Dedifferentiated amniotic fluid mesenchymal stem cell (primary cell): ENCODE results near the gene NXPH1.

ENCODE experiments used
- DNase-seq: peaks from one replicate; pipeline ENCODE4 v3.0.0-alpha.2; 2016; ENCODE audit errors: extremely low spot score

NXPH1 gene

GRCh38 chr7:8594115-8594514, 160.7 kb downstream of the NXPH1 start:
- no peak for DNase-seq

DNA sequence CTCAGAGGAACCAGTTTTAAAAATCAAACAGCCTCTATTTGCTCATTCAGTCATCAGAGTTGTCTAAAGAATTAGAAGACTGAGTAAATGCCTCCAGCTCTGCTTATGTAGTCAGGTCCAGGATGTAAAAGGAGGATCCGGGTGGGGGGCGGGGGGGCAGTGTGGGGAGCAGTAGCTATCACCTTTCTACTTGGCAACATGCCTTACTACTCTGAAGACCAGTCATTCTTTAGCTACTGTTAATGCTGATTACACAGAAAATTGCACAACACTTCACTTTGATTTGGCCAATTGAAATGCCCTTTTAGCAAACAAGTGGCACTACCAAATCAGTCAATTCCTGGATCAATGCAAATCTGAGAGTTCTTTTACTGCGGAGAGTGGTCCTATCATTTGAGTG, 164.2 kb downstream of the NXPH1 start:
- no peak for DNase-seq

DNA sequence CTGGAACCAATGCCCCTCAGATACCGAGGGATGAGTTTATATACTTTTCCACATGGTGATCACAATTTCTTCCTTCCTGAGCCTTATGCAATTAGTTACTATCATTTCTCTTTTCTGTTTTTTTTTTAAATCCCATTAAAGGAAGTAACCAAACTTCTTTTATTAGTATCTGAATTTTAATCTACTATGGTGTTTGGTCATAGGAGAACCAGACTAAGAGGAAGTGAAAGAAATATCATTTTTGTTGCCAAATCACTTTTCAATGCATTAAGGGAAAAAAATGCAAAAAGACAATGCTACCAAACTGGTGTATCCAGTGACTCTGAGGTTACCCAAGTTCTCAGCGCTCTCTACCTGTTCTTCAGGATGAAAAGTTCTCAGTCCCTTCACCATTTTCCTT, 167.7 kb downstream of the NXPH1 start:
- DNase-seq, result no peak

DNA sequence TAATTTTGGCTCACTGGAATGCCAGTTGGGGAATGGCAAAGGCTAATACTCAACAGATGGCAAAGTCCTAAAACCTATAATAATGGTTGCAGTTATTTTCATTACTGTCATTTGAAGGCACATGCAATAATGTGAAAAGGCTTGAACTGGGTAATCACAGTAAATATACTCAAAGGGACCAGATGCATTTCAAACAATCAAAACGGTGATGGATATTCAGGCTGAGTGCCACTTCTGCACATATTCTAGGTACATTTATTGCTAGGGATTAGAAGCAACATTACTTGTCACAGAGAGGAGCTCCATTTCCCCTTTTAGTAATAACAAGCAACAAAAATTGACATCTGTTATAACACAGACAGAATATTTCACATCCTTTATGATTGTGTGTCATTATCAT, 171.8 kb downstream of the NXPH1 start:
- no peak for DNase-seq

DNA sequence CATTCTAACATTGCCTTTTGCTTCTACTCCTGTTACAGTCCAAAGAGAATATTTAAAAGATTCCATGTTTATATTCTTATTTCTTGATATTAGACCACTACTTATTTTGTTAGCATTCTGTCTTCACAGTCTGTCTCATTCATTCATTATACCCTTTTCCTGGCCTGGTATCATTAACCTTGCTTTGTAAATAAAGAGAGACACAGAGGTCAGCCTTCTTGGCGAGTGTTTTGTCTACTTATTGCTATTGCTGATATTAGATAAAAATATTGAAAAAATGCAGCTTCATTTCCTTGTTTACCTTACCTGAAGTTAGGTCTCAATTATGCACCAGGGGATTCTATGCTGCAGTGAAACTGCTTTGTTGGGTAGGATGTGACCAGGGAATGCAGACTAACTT, 179.2 kb downstream of the NXPH1 start:
- no peak for DNase-seq

DNA sequence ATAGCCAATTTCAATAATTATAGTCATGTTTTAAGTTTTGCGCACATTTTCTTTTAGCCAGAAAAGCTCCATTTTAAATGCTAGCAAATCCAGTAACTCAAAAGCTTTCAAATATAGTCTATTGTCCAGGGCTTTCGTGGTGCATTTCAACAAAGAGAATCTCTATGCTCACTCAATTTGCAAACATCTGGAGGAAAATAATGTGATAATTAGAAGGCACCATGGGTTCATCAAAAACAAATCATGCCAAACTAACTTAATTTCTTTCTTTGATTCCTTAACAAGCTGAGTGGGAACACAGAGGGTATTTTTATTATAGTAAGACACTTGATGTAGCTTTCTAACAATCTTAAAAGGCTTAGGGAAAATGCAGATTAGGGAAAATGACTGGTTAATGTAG, 179.8 kb downstream of the NXPH1 start:
- DNase-seq, result no peak

GRCh38 chr7:8615019-8615418, 181.6 kb downstream of the NXPH1 start:
- DNase-seq, result no peak

DNA sequence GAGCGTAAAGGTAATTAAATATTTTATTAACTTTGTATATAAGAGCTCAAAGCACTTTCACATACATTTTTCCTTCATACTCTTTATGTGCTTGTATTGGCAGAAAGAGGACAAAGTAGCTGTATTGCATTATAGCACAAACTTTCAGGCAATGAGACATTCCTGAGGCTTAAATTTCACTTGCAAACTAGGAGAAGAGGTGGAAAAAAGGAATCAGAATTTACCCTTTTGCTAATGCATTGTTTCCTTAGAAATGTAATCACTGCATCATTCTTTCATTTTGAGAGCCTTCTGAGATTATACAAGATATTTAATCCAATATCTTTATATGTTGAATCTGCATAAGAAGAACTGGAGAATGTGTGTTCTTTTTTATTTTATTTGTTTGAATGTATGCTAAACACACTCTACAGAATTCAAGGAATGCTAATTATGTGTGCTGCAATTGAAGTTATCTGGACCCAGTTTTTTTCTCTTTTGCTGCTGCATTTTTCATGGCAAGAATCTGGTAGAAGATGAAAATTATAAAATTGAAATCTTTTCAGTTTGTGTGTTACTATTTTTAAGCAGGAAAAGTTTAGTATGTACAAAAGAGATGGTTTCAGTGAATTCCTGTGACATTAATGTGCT, 185.1 kb downstream of the NXPH1 start:
- DNase-seq, result no peak

DNA sequence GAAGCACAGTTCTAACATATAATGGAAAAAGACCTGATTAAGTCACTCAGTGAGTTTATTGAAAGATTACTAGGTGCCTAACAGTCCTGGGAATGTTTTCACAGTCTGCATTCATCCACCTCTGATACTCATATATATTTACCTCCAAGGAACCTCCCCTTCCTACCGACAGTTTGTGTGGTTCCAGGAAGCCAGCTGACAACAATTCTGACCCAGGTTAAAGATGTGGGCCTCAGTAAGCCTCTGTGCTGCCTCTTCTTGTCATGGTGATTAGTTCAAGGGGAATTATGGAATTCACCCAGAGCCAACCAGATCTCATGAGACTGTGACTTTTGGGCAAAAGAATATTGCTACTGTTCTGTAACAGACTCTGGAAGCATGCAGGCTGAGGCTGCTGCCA, 186.8 kb downstream of the NXPH1 start:
- no peak for DNase-seq

GRCh38 chr7:8625612-8626011, 192.2 kb downstream of the NXPH1 start:
- no peak for DNase-seq

- no peak for DNase-seq
These were observed 193.9 kb downstream of the NXPH1 start for GRCh38 chr7:8627325-8627724.

DNA sequence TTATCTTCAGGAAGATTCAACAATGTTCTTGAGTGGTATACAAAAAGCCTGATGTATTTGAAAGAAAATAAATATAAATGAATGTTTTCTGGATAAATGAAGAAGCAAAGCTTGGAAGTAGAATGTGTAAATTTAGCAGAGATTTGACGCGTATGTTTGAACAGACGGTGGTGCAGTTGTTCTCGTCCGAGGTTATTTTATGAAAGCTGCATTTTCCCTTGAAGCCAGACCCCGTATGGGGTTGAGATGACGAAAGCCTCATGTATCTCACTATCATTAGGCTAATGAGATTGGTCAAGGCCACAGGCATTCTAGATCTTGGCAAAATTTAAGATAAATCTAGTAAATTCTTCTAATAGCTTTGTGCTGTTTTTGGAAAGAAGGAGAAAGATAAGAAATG, 195.2 kb downstream of the NXPH1 start:
- no peak for DNase-seq

- DNase-seq, result no peak
These were observed 196.1 kb downstream of the NXPH1 start for GRCh38 chr7:8629504-8629903.

DNA sequence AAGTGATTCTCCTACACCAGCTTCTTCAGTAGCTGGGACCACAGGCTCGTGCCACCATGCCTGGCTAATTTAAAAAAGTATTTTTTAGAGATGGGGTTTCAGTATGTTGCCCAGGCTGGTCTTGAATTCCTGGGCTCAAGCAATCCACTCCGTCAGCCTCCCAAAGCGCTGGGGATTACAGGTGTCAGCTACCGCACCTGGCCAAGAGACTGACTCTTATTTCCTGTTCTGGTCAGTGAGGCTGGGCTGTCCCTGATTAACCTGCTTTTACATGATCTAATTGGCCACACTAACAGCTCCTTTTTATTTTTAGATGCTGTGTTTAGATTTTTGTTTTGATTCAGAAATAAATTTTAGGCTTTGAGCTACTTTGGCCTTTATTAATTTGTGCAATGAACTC, 203.9 kb downstream of the NXPH1 start:
- no peak for DNase-seq

DNA sequence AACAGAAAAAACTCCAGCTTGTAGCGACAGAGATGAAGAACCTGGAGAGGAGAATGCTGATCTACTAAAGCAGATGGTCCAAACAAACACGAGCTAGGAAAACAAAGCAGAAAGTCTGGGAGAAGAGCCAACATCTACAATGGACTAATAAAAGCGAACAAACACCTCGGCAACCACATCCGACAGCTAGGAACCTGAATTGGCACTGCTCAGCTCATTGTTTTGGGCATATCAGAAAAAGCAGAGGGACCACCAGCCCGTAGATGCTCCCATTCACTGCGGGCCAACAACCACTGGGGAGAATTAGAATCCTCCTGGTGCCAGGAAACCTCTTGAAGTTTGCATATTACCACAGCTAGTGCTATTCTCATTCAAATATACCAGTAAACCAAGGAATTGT, 204.7 kb downstream of the NXPH1 start:
- DNase-seq, result no peak

GRCh38 chr7:8639668-8640067, 206.3 kb downstream of the NXPH1 start:
- DNase-seq, result no peak

DNA sequence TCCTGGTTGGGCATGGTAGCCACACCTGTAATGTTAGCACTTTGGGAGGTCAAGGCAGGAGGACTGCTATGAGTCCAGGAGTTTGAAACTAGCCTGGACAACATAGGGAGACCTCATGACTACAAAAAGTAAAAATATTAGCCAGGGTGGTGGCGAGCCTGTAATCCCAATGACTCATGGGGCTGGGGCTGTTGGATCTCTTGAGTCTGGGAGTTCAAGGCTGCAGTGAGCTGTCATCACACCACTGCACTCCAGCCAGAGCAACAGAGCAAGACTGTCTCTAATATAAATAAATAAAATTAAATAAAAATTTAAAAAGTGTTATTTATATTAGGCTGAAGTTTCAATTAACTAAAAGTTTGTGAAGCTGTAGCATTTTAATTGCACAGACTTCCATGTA, 207.3 kb downstream of the NXPH1 start:
- DNase-seq, result no peak

- DNase-seq, result no peak
These were observed 235.5 kb downstream of the NXPH1 start for GRCh38 chr7:8668627-8669500.

- DNase-seq, result no peak
These were observed 236.1 kb downstream of the NXPH1 start for GRCh38 chr7:8669501-8669851.

DNA sequence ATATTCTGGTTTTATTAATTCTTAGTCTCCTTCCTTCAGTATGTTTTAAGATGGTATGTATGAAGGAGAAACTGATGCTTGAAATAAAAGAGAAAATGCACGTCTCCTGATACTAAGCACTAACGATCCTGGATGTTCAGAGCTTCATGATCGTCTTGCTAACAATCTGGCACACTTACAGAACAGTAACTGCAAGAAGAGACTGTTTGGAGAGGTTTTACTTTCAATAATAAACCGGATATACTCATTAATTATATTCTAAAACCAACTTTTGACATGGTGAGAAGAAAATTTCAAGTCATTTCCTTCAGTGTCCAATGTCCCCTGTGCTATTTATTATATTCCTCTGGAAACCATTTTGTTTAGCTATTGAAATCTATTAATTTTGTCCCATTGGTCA, 251.0 kb downstream of the NXPH1 start:
- DNase-seq, result no peak

DNA sequence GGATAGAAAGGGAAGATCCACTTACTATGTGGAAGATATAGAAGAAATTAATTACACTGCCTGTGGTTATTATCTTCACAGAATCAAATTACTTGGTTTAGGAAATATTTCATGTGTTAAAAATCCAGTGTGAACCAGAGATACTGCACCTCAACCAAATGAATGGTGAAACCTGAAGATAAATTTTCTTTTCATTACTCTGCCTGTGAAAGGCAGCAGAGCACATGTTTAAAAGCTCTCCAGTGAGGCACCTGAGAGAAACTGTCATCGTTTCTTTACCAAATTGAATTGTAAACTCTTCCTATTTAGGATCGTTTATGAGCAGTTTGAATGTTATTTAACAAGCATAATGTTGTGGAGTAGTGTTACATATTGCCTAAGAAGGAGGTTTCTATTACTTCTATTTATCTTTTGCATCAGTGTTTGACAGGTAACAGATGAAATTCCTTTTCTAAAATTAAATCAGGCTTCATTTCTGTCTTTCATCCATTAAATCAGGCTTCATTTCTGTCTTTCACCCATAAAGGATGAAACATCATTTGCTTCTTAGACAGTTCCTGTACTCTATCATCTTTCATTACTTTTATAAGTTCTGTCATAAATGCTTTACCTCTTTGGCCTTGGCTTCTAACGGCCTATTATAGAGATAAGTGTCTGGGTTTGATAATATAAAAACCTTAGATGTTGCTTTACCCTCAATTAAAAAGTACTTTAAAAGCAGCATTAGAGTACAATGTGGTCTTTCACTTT, 266.6 kb downstream of the NXPH1 start:
- no peak for DNase-seq

DNA sequence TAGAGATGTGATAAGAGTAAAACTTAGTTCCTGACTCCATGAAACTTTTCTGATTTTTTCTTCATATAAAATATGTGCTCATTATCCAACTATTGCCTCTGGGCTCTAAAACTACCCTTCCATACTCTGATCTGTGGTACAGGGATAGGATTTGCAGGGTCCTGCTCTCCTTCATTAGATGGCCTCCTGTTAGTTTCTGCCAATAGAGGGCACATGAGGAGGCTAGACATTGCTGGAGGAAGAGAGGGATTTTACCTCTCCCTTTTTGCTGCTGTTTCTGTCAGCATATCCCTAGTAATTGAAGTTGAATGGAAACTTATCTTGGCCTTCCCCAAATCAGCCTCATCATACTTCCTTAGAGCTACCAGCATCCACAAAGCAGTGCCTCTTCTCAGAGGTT, 269.4 kb downstream of the NXPH1 start:
- DNase-seq, result no peak

DNA sequence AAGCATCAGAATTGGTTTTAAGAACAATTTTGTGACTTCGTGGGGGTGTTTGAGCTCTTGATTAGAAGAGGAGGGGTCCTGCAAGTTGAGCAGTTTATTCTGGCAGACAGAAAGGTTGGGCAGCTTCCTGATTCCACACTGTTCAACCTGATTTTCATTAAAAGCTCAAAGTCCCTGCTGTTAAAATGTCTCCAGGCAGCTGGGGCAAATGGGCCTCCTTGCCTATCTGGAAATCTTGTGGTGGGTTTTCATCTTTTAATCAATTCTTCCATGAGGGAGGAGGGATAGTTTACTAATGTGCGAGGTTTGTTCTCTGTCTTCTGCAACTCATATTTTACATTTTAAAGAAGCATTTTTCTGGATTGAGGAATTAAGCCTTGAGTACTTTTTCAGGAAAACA, 276.7 kb downstream of the NXPH1 start:
- DNase-seq, result no peak
